ENCODE data around the gene PTGES.
A peak's percentile ranks its signal among the peaks of the same experiment; 100 is the strongest.

The PTGES gene

DNA sequence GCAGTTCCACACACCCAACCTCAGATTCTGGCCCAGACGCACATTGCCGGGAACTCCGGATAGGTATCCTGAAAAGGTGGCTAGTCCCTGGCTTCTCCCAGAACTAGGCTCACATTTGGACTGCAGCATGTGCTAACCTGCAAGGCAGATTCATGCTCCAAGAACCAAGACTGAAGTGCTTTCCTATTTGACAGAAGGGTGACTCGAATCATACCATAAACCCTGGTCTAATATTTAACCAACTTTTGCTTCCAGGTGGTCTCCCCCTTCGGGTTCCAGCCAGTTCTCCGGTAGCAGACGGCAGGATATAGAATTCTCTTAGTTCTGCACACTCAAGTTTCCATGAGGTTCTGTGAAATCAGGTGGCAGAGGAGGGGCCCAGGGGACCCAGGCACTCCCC is 7.6 kb downstream of the PTGES start:
- TF ChIP-seq, protein P1, sequence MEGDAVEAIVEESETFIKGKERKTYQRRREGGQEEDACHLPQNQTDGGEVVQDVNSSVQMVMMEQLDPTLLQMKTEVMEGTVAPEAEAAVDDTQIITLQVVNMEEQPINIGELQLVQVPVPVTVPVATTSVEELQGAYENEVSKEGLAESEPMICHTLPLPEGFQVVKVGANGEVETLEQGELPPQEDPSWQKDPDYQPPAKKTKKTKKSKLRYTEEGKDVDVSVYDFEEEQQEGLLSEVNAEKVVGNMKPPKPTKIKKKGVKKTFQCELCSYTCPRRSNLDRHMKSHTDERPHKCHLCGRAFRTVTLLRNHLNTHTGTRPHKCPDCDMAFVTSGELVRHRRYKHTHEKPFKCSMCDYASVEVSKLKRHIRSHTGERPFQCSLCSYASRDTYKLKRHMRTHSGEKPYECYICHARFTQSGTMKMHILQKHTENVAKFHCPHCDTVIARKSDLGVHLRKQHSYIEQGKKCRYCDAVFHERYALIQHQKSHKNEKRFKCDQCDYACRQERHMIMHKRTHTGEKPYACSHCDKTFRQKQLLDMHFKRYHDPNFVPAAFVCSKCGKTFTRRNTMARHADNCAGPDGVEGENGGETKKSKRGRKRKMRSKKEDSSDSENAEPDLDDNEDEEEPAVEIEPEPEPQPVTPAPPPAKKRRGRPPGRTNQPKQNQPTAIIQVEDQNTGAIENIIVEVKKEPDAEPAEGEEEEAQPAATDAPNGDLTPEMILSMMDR (IDR thresholded peaks at IDR 0.05; ENCODE audit: low read depth, low read length), result no peak
- Histone ChIP-seq H3K36me3 (no peaks in the 10 kb centered on the region), H3K27ac (no peak overlapping the region), H3K27me3 (ENCODE audit: insufficient read depth, low read depth, severe bottlenecking) (no peaks in the 10 kb centered on the region), H3K4me3 (ENCODE audit: low read depth, low read length) (no peak overlapping the region), H3K9me3 (ENCODE audit: severe bottlenecking) (no peaks in the 10 kb centered on the region)
- DNase-seq, result no peak

DNA sequence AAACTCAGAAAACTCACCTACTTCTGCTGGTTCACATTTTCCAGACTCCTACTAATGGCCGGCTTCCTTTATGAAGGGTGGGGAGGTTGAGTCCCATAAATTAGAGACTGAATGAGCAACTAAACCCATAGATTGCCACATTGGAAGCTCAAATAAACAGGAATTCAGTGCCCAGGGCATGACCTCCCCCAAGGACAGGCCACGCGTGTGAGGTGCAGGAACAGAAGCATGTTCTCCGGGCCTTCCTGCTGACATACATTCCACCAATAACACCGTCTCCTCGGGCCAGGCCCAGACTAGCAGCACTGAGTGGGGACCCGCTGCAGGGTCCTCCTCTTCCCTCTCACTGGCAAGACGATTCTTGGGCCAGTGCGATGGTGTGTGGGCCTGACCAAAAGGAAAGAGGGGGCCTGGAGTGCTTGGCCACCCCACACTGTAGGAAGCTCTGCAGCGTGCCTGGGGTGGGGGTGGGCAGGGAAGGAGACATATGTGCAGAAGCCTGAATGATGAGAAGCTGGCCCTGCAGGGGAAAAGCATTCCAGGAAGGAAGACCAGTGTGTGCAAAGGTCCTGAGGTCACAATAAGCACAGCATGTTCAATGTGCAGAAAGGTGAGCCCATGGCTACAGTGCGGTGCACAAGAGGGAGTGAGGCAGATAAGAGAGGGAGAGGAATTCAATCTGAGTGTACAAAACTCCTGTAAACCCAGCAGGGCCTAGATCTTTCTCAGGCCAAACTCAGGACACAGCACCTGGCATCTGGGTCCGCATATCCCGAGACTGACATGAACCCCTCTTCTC is 12.0 kb downstream of the PTGES start:
- no peak overlapping the region for H3K4me3 ChIP-seq (ENCODE audit: low read depth, low read length)
- H3K36me3 ChIP-seq, result no peaks in the 10 kb centered on the region
- no peak for DNase-seq
- H3K9me3 ChIP-seq (ENCODE audit: severe bottlenecking), result no peaks in the 10 kb centered on the region
- TF ChIP-seq, protein P1 (IDR thresholded peaks at IDR 0.05; ENCODE audit: low read depth, low read length), result no peak
- no peaks in the 10 kb centered on the region for H3K27me3 ChIP-seq (ENCODE audit: insufficient read depth, low read depth, severe bottlenecking)
- no peak overlapping the region for H3K27ac ChIP-seq

DNA sequence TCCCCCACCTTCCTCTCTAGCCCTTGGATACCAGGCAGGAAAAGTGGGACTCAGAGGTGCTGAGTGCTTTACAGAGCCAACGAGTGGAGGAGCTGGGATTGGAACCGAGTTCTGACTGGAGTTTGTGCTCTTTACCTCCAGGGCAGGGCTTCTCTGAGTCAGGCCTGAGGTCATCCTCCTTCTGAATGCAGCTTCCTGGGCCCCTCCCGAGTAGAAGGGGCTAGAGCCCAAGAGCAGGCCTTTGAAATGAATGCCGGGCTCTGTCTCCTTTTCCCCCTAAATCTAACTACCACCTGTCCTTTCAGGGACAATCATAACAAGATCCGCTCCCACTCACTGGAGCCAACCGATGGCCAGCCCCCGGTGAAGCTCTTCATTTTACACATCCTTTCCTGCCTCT is 12.7 kb downstream of the PTGES start:
- no peak for DNase-seq
- Histone ChIP-seq H3K27ac (no peak overlapping the region), H3K4me3 (ENCODE audit: low read depth, low read length) (no peak overlapping the region), H3K9me3 (ENCODE audit: severe bottlenecking) (no peaks in the 10 kb centered on the region), H3K36me3 (no peaks in the 10 kb centered on the region), H3K27me3 (ENCODE audit: insufficient read depth, low read depth, severe bottlenecking) (no peaks in the 10 kb centered on the region)
- TF ChIP-seq, protein P1 (IDR thresholded peaks at IDR 0.05; ENCODE audit: low read depth, low read length), result no peak

DNA sequence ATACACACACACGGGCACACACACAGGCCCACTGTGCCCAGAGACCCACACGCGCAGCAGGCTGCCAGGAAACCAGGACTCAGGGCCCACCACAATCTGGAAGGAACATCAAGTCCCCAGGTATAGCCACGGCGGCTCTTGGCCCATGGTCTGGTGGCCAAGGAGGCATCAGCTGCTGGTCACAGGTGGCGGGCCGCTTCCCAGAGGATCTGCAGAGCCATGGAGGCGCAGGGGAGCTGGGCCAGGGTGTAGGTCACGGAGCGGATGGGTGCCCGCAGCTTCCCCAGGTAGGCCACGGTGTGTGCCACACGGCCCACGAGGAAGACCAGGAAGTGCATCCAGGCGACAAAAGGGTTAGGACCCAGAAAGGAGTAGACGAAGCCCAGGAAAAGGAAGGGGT is 13.4 kb downstream of the PTGES start:
- Histone ChIP-seq H3K36me3 (no peaks in the 10 kb centered on the region), H3K27ac (no peak overlapping the region), H3K9me3 (ENCODE audit: severe bottlenecking) (no peaks in the 10 kb centered on the region), H3K27me3 (ENCODE audit: insufficient read depth, low read depth, severe bottlenecking) (no peaks in the 10 kb centered on the region), H3K4me3 (ENCODE audit: low read depth, low read length) (no peak overlapping the region)
- TF ChIP-seq, protein P1 (IDR thresholded peaks at IDR 0.05; ENCODE audit: low read depth, low read length), result no peak
- DNase-seq, result no peak

GRCh38 chr9:129737479-129738274 is 15.2 kb downstream of the PTGES start:
- peak; percentile 92 for DNase-seq
- Histone ChIP-seq H3K9me3 (ENCODE audit: severe bottlenecking) (no peaks in the 10 kb centered on the region), H3K27me3 (ENCODE audit: insufficient read depth, low read depth, severe bottlenecking) (no peaks in the 10 kb centered on the region), H3K36me3 (no peaks in the 10 kb centered on the region), H3K27ac (peak overlapping the region; percentile 87), H3K4me3 (ENCODE audit: low read depth, low read length) (peak overlapping the region; percentile 77)
- TF ChIP-seq, protein P1 (IDR thresholded peaks at IDR 0.05; ENCODE audit: low read depth, low read length), result peak; percentile 93

All from WERI-Rb-1 (cell line).